ENCODE measurements around the gene EFCAB14.

EFCAB14 gene

GRCh38 chr1:46642115-46642680 lies 76.7 kb downstream of the EFCAB14 start:
- ChIA-PET POLR2A (no interaction called here), CTCF (no interaction called here)
- DNase-seq (ENCODE audit: extremely low spot score) = no peak
- TF ChIP-seq ELF4 (IDR thresholded peaks at IDR 0.05) (no peak), FOXK2 (IDR thresholded peaks at IDR 0.05) (no peak), CTBP1 (IDR thresholded peaks at IDR 0.05; ENCODE audit: borderline replicate concordance) (no peak), FOXM1 (IDR thresholded peaks at IDR 0.05; ENCODE audit: borderline replicate concordance) (no peak), LEF1 (IDR thresholded peaks at IDR 0.05; ENCODE audit: borderline replicate concordance) (no peak), FOXA1 (IDR thresholded peaks at IDR 0.05) (no peak), SUZ12 (IDR thresholded peaks at IDR 0.05) (no peak), HDGF (IDR thresholded peaks at IDR 0.05; ENCODE audit: borderline replicate concordance) (no peak), L3MBTL2 (conservative IDR thresholded peaks at IDR 0.05) (no peak), TARDBP (IDR thresholded peaks at IDR 0.05) (no peak), NFRKB (IDR thresholded peaks at IDR 0.05) (no peak), ARNT (IDR thresholded peaks at IDR 0.05) (no peak), ZNF384 (IDR thresholded peaks at IDR 0.05) (no peak), SP1 (IDR thresholded peaks at IDR 0.05) (no peak), BHLHE40 (IDR thresholded peaks at IDR 0.05; ENCODE audit: borderline replicate concordance) (no peak)
- TF ChIP-seq, protein P1, sequence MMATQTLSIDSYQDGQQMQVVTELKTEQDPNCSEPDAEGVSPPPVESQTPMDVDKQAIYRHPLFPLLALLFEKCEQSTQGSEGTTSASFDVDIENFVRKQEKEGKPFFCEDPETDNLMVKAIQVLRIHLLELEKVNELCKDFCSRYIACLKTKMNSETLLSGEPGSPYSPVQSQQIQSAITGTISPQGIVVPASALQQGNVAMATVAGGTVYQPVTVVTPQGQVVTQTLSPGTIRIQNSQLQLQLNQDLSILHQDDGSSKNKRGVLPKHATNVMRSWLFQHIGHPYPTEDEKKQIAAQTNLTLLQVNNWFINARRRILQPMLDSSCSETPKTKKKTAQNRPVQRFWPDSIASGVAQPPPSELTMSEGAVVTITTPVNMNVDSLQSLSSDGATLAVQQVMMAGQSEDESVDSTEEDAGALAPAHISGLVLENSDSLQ (IDR thresholded peaks at IDR 0.05) = no peak

GRCh38 chr1:46639547-46639946 lies 79.4 kb downstream of the EFCAB14 start:
- no peak for TF ChIP-seq LEF1 (IDR thresholded peaks at IDR 0.05; ENCODE audit: borderline replicate concordance)
- TF ChIP-seq ELF4 (IDR thresholded peaks at IDR 0.05) = no peak
- no peak for TF ChIP-seq FOXA1 (IDR thresholded peaks at IDR 0.05)
- no peak for TF ChIP-seq HDGF (IDR thresholded peaks at IDR 0.05; ENCODE audit: borderline replicate concordance)
- no peak for TF ChIP-seq TARDBP (IDR thresholded peaks at IDR 0.05)
- TF ChIP-seq, protein P1 (IDR thresholded peaks at IDR 0.05) = no peak
- no peak for TF ChIP-seq FOXM1 (IDR thresholded peaks at IDR 0.05; ENCODE audit: borderline replicate concordance)
- no peak for TF ChIP-seq NFRKB (IDR thresholded peaks at IDR 0.05)
- no peak for TF ChIP-seq ZNF384 (IDR thresholded peaks at IDR 0.05)
- TF ChIP-seq ARNT (IDR thresholded peaks at IDR 0.05) = no peak
- TF ChIP-seq SUZ12 (IDR thresholded peaks at IDR 0.05) = no peak
- TF ChIP-seq CTBP1 (IDR thresholded peaks at IDR 0.05; ENCODE audit: borderline replicate concordance) = no peak
- no peak for TF ChIP-seq BHLHE40 (IDR thresholded peaks at IDR 0.05; ENCODE audit: borderline replicate concordance)
- no peak for TF ChIP-seq FOXK2 (IDR thresholded peaks at IDR 0.05)
- no peak for TF ChIP-seq SP1 (IDR thresholded peaks at IDR 0.05)
- no peak for TF ChIP-seq L3MBTL2 (conservative IDR thresholded peaks at IDR 0.05)
- ChIA-PET CTCF (no interaction called here), POLR2A (no interaction called here)
- no peak for DNase-seq (ENCODE audit: extremely low spot score)

DNA sequence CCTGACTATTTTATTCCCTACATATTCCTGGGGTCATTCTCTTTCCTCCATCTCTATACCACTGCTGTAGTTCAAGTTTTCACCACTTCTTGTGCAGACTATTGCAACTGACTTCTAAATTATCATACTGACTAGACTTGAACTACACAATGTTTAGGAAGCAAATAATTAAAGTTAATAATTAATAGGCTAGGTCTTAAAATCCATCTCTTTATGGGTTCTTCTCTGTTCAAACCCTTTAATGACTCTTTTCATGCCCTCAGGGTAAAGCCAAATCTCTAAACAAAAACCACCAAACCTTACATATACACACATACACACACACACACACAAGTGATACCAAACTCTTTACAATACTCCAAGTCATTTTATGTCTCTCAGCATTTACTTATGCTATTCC lies 80.0 kb downstream of the EFCAB14 start:
- ChIA-PET POLR2A (no interaction called here), CTCF (no interaction called here)
- TF ChIP-seq L3MBTL2 (conservative IDR thresholded peaks at IDR 0.05) (no peak), CTBP1 (IDR thresholded peaks at IDR 0.05; ENCODE audit: borderline replicate concordance) (no peak), SP1 (IDR thresholded peaks at IDR 0.05) (no peak), FOXK2 (IDR thresholded peaks at IDR 0.05) (no peak), ZNF384 (IDR thresholded peaks at IDR 0.05) (no peak)
- no peak for DNase-seq (ENCODE audit: extremely low spot score)

GRCh38 chr1:46637444-46638083 lies 81.3 kb downstream of the EFCAB14 start:
- POLR2A ChIA-PET = no interaction called here
- DNase-seq (ENCODE audit: extremely low spot score) = no peak
- CTCF ChIA-PET = no interaction called here
- TF ChIP-seq ELF4 (IDR thresholded peaks at IDR 0.05) (no peak), FOXA1 (IDR thresholded peaks at IDR 0.05) (no peak), SUZ12 (IDR thresholded peaks at IDR 0.05) (no peak), ARNT (IDR thresholded peaks at IDR 0.05) (no peak), L3MBTL2 (conservative IDR thresholded peaks at IDR 0.05) (no peak), LEF1 (IDR thresholded peaks at IDR 0.05; ENCODE audit: borderline replicate concordance) (no peak), HDGF (IDR thresholded peaks at IDR 0.05; ENCODE audit: borderline replicate concordance) (no peak), CTBP1 (IDR thresholded peaks at IDR 0.05; ENCODE audit: borderline replicate concordance) (no peak), SP1 (IDR thresholded peaks at IDR 0.05) (no peak), TARDBP (IDR thresholded peaks at IDR 0.05) (no peak), BHLHE40 (IDR thresholded peaks at IDR 0.05; ENCODE audit: borderline replicate concordance) (no peak), FOXM1 (IDR thresholded peaks at IDR 0.05; ENCODE audit: borderline replicate concordance) (no peak), FOXK2 (IDR thresholded peaks at IDR 0.05) (no peak), NFRKB (IDR thresholded peaks at IDR 0.05) (no peak), ZNF384 (IDR thresholded peaks at IDR 0.05) (no peak)
- TF ChIP-seq, protein P1 (IDR thresholded peaks at IDR 0.05) = no peak

GRCh38 chr1:46635205-46635604 lies 83.7 kb downstream of the EFCAB14 start:
- ChIA-PET CTCF (no interaction called here), POLR2A (interaction anchor here (1.1 to 2.3 kb wide), 2 partner anchors 31 to 33 kb away, joined by 3 to 9 read pairs; partner anchors contain the start of genes ATPAF1 and MKNK1)

More at GRCh38 chr1:46635205-46635604, 83.7 kb downstream of the EFCAB14 start:
- TF ChIP-seq FOXK2 (IDR thresholded peaks at IDR 0.05) (no peak), SUZ12 (IDR thresholded peaks at IDR 0.05) (no peak), TARDBP (IDR thresholded peaks at IDR 0.05) (no peak), HDGF (IDR thresholded peaks at IDR 0.05; ENCODE audit: borderline replicate concordance) (no peak), ARNT (IDR thresholded peaks at IDR 0.05) (no peak), BHLHE40 (IDR thresholded peaks at IDR 0.05; ENCODE audit: borderline replicate concordance) (no peak), FOXM1 (IDR thresholded peaks at IDR 0.05; ENCODE audit: borderline replicate concordance) (no peak), ELF4 (IDR thresholded peaks at IDR 0.05) (no peak), CTBP1 (IDR thresholded peaks at IDR 0.05; ENCODE audit: borderline replicate concordance) (no peak), LEF1 (IDR thresholded peaks at IDR 0.05; ENCODE audit: borderline replicate concordance) (no peak)
- TF ChIP-seq, protein P1 (IDR thresholded peaks at IDR 0.05) = no peak
- no peak for DNase-seq (ENCODE audit: extremely low spot score)
